GM18870 (cell line): ENCODE data around the gene SLC43A1.

Experiments
- ATAC-seq: cut with Tn5 transposase; IDR thresholded peaks from one replicate; pipeline ENCODE4 v1.9.1; 2021; ENCODE audit warnings: moderate library complexity; ENCODE audit not compliant: unreplicated experiment

SLC43A1 gene

GRCh38 chr11:57499413-57499982 lies 16.0 kb downstream of the SLC43A1 start:
- peak; percentile 96 for ATAC-seq

DNA sequence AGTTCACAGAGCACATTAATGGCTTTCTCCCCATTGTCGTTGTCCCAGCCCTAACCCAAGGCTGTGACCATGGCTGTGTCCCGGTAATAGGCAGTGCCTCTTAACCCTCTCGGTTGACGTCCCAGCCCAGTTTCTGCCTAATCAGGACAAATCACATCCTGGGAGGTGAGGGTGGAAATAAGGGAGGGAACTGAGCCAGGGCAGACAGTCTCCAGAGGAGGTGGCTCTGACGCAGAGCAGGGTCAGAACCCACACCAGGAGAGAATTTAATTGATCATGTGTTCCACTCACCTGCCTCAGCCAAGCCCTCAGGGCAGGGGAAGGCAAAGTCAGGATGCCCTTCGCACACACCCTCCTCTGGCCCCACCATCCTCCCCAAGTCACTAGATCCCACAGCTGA lies 17.0 kb downstream of the SLC43A1 start:
- no peak for ATAC-seq

DNA sequence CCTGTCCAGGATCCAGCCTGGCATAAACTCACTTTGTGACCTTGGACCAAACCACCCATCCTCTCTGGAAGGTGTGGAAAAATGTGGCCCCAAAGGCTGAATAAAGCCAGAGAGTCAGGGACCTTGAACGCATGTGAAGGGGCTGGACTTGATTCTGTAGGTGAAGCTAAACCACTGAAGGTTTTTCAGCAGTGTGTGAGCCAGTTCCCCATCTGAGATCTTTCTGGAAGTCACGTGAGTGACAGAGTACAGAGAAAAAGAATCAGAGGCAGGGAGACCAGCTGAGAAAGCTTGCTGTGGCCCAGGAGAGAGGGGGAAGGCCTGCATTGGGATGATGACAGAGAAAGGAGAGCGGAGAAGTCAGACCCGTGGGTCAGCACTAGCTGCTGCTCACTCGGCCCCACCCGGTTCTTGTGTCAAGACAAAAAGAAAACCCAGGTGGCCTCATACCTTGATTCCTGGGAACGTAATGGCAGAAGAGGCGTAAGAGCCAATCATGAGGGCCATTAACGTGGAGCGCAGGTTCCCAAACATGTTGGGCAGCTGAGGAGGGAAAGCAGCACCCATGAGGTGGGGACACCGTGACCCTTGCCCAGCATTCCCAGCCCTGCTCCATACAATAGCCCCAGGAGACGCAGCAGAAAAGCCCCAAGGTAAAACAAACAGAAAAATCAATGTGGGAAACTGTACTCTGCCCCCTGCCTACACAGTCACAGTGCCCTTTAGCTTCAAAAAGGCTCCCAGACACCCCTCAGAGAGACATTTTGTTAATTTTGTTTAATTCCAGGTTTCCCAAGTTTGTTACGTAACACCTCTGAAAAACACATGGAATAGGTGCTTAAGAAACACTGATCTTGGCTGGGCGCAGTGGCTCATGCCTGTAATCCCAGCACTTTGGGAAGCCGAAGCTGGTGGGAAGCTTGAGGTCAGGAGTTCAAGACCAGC lies 17.9 kb downstream of the SLC43A1 start:
- no peak for ATAC-seq

GRCh38 chr11:57496109-57496820 lies 19.2 kb downstream of the SLC43A1 start:
- ATAC-seq = no peak

GRCh38 chr11:57493507-57494503 lies 21.7 kb downstream of the SLC43A1 start:
- ATAC-seq = no peak

GRCh38 chr11:57491371-57492061 lies 24.0 kb downstream of the SLC43A1 start:
- ATAC-seq = no peak

DNA sequence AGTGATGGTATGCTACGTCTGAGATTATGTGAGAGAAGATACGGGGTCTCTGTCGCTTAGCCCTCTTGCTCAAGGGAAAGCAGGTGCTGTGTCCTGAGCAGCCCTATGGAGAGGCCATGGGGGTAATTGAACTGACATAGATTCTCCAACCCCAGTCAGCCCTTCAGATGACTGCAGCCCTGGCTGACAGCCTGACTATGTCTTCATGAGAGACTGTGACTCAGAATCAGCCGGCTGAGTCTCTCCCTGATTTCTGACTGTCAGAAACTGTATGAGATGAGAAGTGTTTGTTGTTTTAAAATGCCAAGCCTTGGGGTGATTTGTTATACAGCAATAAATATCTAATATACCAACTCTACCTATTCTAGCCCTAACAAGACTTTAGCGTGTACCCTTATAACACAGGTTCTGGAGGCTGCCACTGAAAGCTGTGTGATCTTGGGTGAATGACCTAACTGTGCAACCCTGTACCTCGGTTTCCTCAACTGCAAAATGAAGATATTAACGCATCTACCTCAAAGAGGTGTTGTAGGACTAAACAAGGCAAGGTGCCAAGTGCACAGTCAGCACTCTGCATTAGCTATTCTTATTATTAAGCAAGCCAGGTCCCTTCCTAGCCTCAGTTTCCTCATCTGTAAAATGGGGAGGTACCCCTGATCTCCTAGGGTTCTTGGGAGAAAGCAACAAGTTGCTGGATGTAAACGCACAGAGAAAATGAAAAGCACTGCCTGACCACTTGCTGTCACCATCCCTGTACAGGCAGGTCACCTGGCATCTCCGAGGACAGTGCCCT lies 24.9 kb downstream of the SLC43A1 start:
- no peak for ATAC-seq

- ATAC-seq = no peak
These were observed 27.4 kb downstream of the SLC43A1 start for GRCh38 chr11:57487920-57488659.

DNA sequence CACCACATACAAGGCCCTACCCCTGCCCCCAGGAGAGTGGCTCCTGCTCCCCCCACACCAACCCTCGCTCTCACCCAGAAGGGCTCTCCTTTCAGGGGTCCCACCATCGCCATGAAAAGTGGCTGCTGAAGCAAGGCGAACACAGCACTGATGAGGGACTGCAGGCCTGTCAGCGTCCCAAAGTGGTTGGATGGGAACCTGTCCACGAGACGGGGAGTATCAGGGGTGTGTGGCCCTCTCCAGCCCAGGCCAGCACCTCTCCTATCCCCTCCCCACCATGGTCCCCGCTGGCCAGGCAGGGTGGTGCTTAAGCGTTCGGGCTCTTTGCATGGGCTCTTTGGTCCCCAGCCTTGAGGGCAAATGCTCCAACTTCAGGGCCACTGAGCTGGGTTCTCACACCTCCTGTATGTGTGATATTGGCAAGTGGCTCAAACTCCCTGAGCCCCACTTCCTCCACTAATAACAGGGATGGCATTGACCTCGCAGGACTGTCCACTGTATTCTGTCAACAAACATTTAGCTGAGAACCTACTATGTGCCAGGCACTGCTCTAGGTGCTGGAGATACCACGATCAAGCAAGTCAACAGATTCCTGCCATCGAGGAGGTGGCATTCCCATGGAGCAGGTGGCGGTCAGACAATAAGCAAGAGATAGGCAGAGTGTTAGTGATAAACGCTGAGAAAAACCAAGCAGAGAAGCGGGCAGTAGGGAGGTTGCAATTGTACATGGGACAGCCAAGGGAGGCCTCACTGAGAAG lies 28.3 kb downstream of the SLC43A1 start:
- no peak for ATAC-seq

GRCh38 chr11:57485217-57485990 lies 30.1 kb downstream of the SLC43A1 start:
- no peak for ATAC-seq

- ATAC-seq = peak; percentile 69
These were observed 31.3 kb downstream of the SLC43A1 start for GRCh38 chr11:57484141-57484710.

- no peak for ATAC-seq
These were observed 32.0 kb downstream of the SLC43A1 start for GRCh38 chr11:57483562-57483918.

GRCh38 chr11:57482782-57483561 lies 32.5 kb downstream of the SLC43A1 start:
- ATAC-seq = no peak

- ATAC-seq = no peak
These were observed 33.4 kb downstream of the SLC43A1 start for GRCh38 chr11:57481915-57482781.

DNA sequence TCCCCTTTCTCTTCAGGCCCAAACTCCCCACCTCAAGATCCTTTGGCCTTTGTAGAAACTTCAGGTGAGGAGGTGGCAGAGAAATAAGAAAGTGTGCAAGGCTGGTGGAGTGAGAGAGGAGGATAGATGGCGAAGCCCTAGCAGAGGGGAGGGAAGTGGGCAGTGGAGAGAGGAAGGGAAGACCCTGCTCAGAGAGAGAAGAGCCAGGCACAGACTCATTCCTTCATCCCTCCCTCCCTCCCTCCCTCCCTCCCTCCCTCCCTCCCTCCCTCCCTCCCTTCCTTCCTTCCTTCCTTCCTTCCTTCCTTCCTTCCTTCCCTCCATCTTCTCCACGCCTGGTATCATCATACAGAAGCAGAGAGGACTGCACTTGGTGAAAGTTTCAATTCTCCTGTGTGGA lies 34.2 kb downstream of the SLC43A1 start:
- no peak for ATAC-seq
